Colon (tissue), 2 donors: ENCODE results near the gene DHRS11.
"Not testable (repeated sequence)": the region's sequence is repeated elsewhere in the genome, so short reads cannot be mapped to it uniquely, and the experiment has no call there.

Experiments used
- FAIRE-seq: peaks from 2 replicates; lab custom pipeline; 2012; peaks lifted over from hg19 to GRCh38; lab: Jason Lieb, UNC
- donor health status: control.
- donor health status: control.

The DHRS11 gene

DNA sequence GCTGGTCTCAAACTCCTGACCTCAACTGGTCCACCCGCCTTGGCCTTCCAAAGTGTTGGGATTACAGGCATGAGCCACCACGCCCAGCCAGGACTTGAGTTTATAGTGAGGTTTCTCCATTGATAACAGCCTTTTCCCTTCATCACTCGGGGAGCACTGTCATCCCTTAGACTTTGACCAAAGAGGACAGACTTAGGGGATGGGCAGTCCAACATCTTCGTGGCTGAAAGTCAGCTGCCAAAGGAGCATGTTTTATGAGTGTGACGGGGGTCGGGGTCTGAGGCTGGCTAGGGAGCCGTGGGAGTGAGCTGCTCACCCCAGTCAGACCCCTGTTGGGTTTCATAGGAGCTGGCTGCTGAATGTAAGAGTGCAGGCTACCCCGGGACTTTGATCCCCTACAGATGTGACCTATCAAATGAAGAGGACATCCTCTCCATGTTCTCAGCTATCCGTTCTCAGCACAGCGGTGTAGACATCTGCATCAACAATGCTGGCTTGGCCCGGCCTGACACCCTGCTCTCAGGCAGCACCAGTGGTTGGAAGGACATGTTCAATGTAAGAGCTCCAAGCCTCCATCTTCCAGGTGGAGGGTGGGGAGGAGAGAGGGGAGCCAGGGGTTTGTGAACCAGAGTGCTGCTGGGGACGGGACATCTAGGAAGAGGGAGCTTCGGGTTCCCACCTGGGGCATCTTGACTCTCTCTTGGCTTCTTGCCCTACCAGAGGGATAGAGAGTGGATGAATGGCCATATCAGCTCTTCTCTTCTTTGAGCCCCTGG, 3.1 kb downstream of the DHRS11 start:
- no peak for FAIRE-seq

DNA sequence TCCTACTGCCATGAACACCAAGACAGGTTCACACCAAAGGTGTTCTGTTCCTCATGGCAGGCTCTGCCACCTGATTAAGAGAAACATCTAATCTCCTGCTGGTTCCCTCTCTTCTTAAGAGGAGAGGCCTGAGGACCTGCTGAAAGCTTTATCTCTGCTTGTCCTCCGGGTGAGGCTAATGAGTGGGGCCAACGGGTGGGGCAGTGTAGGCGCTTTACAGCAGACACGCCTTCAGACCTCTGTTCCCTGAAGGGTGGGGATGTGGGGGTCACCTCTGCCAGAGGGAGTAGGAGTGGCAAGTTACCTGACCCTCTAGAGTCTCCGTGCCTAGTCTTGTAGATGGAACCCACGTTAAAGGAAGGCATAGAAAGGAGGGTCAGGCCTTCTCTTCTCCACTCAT, 5.5 kb downstream of the DHRS11 start:
- FAIRE-seq = no peak

DNA sequence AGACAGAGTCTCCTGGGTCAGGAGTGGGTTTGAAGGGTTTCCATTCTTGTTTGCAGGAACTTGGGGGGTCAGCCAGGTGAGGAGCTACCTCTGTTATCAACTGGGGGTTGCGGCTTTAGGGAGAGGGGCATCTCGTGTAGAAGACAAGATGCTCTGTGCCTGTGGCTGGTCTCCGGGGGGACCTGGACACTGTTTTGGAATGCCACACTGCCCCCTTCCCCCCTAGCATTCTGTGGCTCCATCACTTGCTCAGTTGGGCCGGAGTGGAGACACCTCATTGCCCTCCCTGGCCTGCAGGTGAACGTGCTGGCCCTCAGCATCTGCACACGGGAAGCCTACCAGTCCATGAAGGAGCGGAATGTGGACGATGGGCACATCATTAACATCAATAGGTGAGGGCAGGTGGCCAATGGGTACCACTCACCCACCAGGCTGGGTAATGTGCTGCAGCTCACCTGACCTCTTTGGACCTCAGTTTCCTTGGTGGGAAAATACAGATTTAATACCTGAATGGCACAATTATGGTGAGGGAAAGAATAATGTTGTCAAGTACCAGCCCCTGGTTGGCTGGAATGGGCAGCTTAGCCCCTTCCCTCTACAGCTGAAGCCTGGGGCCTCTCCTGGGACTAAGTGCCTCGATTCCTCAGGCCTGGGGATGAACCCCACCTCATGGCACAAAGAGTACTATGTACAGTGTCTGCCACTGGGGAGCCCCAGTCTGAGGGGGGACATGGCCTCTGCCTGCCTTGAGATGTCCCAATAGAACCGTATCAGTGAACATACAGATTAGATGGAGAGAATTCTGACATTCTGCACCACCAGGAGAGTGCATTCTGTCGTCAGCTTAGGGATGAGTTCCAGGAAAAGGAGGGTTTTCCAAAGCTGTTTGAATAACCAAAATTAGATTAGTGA, 6.4 kb downstream of the DHRS11 start:
- FAIRE-seq = no peak

DNA sequence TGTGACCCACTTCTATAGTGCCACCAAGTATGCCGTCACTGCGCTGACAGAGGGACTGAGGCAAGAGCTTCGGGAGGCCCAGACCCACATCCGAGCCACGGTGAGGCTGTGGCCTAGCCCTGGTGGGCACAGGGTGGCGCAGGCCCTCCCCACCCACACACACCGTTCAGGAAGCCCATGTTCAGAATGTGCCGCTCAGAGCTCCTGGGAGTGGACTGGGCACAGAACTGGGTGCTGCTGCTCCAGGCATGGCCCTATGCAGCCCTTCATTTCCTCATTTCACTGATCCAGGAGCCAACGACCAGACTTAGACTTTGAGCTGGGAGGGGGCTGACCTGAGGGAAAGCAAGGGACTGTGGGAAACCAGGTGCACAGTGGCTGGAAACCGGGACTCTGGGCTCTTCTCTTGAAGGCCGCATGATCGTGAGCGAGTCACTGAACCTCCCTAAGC, 7.3 kb downstream of the DHRS11 start:
- no peak for FAIRE-seq

DNA sequence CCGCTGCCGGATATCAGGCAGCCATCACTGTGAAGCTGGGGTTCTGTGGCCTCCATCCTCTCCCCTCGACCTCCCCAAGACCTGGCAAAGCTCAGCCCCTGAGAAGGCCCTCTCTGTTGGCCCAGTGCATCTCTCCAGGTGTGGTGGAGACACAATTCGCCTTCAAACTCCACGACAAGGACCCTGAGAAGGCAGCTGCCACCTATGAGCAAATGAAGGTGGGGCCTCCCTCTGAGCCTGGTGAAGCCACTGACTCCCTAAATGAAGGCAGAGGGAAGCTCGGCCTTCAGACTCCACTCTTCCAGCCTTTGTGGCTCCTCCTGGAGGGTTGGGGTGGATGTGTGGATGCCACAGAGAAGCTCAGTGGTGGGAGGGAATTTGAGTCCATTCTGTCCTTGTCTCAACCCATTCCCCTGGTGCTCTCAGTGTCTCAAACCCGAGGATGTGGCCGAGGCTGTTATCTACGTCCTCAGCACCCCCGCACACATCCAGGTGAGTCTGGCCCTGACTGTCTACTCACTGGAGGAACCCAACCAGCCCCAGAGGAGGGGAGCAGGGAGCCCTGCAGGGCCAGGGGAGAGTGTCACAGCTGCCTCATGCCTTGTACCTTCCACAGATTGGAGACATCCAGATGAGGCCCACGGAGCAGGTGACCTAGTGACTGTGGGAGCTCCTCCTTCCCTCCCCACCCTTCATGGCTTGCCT, 8.0 kb downstream of the DHRS11 start:
- FAIRE-seq = no peak

DNA sequence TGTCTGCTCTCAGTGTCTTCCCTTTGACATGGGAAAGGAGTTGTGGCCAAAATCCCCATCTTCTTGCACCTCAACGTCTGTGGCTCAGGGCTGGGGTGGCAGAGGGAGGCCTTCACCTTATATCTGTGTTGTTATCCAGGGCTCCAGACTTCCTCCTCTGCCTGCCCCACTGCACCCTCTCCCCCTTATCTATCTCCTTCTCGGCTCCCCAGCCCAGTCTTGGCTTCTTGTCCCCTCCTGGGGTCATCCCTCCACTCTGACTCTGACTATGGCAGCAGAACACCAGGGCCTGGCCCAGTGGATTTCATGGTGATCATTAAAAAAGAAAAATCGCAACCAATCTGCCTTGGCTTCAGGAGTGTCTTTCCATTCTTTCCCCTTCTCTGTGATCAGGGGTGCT, 8.8 kb downstream of the DHRS11 start:
- no peak for FAIRE-seq

DNA sequence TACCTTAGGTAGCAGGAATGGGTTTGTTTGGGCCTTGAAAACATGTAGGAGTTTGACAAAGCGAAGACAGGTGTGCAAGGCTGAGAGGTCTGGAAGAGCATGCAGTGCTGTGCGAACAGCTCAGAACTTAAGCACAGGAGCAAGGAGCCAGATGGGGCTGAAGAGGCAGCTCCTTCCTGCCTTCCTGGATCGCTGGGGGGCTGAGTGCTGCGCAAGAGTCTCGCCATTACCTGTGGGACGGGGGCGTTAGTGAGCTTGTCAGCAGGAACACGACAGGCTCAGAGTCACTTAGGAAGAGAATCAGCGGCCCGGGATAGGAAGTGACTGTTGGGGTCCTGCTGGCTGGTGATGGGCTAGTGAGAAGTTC, 9.2 kb downstream of the DHRS11 start:
- FAIRE-seq = no peak

DNA sequence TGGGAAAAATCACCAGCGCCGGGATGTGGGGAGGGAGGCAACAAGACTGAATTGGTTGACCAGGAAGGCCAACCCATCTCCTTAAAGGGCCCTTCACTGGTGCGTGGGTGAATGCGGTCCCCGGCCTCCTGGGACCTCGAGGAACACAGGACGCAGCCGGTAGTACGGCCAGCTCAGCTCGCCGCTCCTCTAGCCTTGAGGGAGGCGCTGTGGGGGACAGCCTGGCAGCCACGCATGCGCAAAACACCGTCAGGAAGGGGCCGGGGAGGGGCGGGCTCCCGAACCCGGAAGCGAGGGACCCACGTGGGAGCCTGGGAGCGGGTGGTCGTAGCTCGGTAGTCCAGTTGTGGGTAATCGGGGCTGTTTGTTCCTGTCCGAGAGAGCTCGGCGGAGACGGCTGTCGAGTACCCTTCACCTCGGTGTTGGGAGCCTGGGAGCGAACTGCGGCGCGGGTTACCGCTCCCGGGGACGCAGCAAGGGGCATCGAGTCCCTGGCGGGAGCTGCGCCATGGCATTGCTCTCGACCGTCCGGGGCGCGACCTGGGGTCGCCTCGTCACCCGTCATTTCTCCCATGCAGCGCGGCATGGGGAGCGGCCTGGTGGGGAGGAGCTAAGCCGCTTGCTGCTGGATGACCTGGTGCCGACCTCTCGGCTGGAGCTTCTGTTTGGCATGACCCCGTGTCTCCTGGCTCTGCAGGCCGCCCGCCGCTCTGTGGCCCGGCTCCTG, 9.8 kb downstream of the DHRS11 start, which contains the start of gene MRM1:
TSS of gene MRM1 (plus strand) at position 281 of the 727 bp plus-strand sequence. CDS start at position 509, 228 bp downstream.
- FAIRE-seq = no peak

DNA sequence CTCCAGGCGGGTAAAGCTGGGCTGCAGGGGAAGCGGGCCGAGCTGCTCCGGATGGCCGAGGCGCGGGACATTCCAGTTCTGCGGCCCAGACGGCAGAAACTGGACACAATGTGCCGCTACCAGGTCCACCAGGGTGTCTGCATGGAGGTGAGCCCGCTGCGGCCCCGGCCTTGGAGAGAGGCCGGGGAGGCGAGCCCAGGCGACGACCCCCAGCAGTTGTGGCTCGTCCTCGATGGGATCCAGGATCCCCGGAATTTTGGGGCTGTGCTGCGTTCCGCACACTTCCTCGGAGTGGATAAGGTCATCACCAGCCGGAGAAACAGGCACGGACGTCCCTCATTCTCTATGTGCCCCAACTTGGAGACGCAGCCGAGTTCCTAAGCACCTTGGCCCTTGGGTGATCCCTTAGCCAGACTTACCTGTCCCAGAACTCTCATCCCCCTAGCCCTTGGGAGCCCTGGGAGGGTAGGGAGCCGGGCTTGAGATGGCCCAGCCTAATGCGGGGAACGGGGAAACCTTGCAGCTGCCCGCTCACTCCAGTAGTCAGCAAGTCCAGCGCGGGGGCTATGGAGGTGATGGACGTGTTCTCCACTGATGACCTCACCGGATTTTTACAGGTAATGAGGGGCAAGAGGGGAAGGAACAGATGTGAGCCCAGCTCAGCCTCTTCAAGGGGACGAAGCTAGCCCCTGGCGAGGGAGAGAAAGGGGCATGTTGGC, 10.5 kb downstream of the DHRS11 start:
- FAIRE-seq = no peak

DNA sequence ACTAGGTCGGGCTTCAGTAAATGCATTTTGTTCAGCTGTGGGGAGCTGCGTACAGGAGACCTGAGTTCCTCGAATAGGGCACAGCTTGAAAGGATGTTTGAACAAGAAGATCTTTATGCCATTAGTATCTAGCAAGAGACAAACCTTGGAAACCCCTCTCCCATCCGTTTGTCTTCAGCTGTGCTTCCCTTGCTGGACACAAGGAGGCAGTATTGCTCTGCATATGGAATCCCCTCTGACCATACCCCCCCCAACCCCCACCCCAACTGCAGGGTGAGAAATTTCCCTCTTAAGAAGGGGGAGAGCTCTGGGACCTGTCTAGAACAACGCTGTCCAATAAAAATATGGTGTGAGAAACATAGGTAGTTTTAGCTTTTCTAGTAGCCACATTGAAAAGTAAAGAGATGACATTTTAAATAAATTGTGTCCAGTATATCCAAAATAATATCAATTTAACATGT, 11.3 kb downstream of the DHRS11 start:
- FAIRE-seq = no peak

DNA sequence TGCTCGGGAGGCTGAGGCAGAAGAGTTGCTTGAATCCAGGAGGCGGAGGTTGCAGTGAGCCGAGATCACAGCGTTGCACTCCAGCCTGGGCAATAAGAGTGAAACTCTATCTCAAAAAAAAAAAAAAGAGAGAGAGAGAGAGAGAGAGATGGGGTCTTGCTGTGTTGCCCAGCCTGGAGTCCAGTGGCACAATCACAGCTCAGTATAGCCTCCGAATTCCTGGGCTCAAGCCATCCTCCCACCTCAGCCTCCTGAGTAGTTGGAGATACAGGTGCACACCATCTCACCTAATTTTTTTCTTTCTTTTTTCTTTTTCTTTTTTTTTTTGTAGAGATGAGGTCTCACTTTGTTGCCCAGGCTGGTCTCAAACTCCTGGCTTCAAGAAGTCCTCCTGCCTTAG, 13.3 kb downstream of the DHRS11 start:
- not testable (repeated sequence) for FAIRE-seq

DNA sequence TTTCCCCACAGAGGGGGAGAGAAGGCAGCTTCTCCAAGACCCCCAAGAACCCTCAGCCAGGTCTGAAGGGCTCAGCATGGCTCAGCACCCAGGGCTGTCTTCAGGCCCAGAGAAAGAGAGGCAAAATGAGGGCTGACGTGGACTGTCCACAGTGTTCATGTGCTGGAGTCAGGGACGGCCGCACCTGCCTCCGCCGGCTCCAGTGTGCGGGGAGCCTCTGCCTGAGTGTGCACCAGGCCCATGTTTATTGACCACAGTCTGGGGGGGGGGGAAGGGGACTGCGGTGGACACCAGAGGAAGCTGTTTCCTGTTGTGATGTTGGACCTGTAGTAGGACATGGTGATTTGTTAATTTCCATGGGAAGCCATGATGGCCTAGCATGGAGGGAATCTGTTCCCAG, 16.6 kb downstream of the DHRS11 start:
- FAIRE-seq = no peak

DNA sequence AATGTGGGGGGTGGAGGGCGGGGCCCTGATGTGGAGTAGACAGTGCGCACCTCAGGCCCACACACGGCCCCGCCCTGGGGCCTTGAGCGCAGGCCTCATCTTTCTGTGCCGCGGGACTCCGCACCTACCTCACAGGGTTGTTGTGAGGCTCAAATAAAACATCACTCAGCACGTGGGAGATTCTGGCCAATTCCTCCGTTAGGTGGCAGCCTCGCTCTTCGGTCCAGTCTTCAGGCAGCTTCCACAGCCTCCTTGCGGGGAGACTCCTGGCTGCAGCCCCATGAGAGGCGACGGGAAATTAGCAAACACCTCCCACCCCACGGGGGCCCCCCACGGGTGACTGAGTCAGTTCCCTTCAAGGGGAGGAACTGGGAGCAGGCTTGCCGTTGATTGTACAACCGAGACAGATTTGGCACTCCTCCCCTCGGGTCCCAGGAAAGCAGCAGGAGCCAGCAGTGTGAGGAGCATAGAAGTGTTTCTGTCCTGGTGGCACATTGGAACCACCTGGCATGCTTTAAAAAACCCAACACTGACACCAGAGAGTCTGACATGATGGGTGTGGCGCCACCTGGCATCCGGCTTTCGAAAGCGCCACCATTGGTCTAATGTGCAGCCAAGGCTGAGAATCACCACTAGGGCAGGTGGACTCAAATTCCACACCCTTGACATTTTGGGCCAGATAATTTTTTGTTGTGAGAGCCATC, 17.3 kb downstream of the DHRS11 start:
- FAIRE-seq = no peak

DNA sequence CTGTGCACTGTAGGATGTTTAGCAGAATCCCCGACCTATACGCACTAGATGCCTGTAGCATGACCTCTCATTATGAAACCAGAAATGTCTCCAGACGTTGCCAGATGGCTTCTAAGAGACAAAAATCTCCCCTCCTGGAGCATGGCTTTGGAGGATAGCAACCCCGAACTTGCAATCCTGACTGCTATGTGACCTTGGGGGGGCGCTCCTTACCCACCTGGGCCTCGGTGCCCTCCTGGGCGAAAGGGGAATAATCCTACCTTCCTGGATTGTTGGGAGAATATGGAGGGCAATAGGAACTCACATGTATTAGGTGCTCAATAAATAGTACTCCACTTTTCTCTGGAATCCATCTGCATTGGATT, 17.8 kb downstream of the DHRS11 start:
- FAIRE-seq = no peak

DNA sequence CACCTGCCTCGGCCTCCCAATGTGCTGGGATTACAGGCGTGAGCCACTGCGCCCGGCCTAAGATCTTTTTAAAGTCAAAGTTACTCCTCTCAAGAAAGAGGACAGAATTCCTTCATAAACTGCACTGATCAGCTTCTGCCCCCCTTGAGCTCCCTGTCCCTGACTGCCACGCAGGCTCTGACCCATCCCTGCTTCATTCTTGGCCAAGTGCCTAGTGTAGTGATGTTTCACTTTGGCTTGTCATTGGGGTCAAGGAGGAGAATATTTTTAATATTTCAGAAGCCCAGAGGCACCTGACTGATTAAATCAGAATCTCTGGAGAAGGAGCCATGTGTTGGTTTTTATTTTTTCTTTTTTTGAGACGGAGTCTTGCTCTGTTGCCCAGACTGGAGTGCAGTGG, 18.8 kb downstream of the DHRS11 start:
- FAIRE-seq = no peak

DNA sequence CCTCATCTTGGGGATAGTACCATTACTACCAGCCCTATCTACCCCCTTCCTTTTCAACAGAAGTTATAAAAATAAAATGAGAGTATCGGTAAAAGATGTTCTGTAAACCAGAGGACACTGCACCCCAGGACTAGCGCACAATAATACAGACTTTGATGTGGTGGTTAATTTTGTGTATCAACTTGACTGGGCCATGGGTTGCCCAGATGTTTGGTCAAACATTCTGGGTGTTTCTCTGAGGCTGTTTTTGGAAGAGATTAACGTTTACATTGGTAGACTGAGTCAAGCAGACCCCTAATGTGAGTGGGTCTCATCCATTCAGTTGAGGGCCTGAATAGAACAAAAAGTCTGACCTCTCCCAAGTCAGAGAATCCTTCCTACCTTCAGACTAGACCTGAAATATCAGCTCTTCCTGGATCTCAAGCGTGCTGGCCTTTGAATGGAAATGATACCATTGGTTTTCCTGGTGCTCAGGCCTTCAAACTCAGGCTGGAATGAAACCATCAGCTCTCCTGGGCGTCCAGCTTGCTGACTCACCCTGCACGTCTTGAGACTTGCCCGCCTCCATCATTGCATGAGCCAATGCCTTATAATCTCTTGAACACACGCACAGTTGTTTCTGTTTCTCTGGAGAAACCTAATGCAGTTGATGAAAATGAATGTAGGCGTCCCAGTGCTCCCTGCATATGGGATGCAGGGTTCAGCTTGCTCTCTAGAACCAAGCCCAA, 19.8 kb downstream of the DHRS11 start:
- no peak for FAIRE-seq

DNA sequence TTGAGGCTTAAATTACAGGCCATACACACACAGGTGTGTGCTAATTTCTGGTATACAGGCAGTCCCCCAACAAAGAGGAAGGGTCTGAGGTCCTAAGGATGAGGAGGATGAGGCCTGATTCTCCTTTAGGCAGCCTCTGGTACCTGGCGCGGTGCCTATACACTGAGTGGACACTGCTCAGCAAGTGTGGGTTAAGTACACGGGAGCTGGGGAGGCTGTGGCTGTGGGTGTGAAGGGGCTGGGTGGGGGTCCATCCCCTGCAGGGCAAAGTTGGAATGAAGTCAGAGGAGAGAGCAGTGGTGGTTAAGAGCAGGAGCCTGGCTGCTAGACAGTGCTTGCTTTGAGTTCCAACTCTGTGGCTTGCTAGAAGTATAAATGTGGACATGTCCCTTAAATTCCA, 20.6 kb downstream of the DHRS11 start:
- no peak for FAIRE-seq

DNA sequence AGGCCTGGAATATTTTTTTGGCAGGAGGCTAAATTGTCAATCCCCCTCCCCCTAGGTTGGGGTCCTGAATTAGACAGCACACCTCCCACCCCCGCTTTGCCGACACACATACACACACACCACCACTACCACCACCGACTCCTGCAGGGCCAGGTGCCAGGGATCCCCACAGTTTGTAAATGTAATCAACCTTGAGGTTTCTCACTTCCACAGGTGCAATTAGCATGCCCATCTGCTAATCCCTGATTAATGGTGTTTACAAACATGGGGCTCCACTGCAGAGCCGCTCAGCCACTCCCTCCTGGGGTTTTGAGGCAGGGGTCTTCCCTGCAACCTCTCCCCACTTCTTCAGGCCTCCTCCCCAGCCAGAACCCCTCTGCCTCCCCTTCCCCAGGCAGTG, 21.5 kb downstream of the DHRS11 start:
- no peak for FAIRE-seq

DNA sequence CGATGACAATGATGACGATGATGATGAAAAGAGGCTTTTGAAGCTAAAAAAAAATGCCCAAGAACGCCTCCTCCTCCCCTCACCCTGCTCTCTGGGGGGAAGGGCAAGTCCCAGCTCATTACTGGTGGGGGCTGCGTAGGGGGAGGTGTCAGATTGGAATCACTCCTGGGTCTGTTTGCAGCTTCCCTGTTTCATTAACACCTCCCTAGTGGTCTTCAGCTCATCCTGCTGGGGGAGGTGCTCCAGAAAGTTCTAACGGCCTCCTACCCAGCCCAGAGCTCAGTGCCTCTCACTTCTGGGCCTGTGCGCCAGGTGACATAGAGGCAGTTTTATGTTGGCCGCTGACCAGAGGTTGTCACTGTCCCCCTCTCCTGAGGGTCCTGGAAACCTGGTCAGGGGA, 22.4 kb downstream of the DHRS11 start:
- no peak for FAIRE-seq

DNA sequence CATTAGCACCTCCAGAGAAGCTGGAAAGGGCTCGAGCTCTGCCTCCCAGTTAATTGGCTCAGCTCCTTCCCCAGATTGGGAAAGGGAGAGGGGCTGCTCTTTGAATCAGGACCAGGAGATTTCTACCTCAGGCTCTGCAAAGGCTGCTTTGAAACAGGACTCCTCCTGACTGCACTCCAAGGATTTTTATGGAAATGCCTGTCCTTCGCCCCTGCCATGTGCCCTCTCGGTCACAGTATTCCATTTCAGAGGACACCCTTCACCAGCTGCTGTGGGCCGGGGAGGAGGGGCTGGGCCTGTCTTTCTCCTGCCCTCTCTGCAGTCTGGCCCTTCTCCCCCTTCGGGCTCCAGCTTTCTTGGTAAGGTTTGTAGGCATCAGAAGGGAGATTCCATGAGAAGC, 23.3 kb downstream of the DHRS11 start:
- no peak for FAIRE-seq
